Retinal pigment epithelial cell (primary cell): ENCODE results near the gene SGMS1.

Source experiments
- DNase-seq: peaks from one replicate; pipeline ENCODE4 v3.0.0-alpha.2; 2010; ENCODE audit warnings: low read depth
- H3K4me3 ChIP-seq: 2 replicates; pipeline ENCODE4 v1.5.1; 2011; ENCODE audit warnings: mild to moderate bottlenecking, low read length, control low read depth, moderate library complexity
- CTCF ChIP-seq: conservative IDR thresholded peaks from 2 replicates; pipeline ENCODE4 v1.5.1; 2011; ENCODE audit warnings: low read depth, low read length, control low read depth, inconsistent platforms

Gene SGMS1

DNA sequence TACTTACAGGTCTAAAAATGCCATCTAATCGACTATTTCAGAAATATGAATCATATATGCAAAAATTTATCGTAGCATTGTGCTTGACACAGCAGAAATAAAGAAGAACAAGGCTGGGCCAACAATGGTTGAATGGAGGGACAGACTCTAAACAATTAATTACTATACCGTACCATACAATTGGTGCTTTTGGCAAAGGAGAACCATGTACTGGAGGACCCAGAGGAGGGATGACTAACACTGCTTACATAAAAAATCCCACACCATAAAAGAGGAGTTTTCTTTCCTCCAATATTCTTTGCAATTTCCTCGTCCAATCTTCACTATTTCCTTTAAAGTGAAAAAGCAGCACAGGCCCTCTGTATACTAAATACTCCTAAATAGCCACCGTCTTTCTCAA lies 94.1 kb downstream of the SGMS1 start:
- TF ChIP-seq CTCF, result no peak

GRCh38 chr10:50528206-50528605 lies 95.5 kb downstream of the SGMS1 start:
- TF ChIP-seq CTCF, result no peak
- no peak for DNase-seq
- no peak overlapping the region for H3K4me3 ChIP-seq

More for the DNA sequence above, 94.1 kb downstream of the SGMS1 start:
- no peak for DNase-seq
- H3K4me3 ChIP-seq, result no peak overlapping the region

GRCh38 chr10:50527442-50528043 lies 96.2 kb downstream of the SGMS1 start:
- DNase-seq, result no peak
- H3K4me3 ChIP-seq, result no peak overlapping the region
- no peak for TF ChIP-seq CTCF

- no peak for TF ChIP-seq CTCF
- no peak overlapping the region for H3K4me3 ChIP-seq
- DNase-seq, result no peak
Measured at GRCh38 chr10:50526185-50526584, 97.6 kb downstream of the SGMS1 start.

GRCh38 chr10:50523357-50523756 lies 100.4 kb downstream of the SGMS1 start:
- H3K4me3 ChIP-seq, result no peak overlapping the region
- no peak for TF ChIP-seq CTCF
- no peak for DNase-seq

DNA sequence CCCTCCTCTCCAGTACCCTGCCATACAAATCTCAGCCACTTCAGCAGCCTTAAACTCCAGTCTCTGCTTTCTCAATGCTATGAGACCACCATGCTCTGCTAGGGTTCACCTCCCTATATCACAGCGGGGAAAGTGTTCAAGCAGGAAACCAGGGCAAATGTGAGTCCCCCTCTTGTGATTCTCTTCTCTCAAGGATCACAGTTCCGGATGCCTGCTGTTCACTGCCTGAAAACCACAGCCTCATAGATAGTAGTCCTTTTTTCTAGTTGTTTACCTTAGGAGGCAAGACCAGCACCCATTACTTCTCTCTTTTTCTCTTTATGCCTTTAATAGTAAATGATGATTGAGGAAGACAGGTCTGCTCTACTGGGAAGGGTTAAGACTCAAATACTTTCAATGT lies 100.8 kb downstream of the SGMS1 start:
- no peak overlapping the region for H3K4me3 ChIP-seq
- TF ChIP-seq CTCF, result no peak
- DNase-seq, result no peak

DNA sequence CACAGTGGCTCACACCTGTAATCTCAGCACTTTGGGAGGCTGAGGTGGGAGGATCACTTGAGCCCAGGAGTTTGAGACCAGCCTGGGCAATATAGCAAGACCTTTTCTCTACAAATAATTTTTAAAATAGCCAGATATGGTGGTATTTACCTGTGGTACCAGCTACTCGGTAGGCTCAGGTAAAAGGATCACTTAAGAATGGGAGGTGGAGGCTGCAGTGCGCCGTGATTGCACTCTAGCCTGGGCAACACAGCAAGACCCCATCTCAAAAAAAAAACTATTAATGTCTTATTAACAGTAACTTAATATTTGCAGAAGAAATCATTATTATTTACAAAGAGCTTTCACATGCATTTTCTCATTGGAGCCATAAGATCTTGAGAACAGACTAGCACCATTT lies 103.6 kb downstream of the SGMS1 start:
- H3K4me3 ChIP-seq, result no peak overlapping the region
- TF ChIP-seq CTCF, result no peak
- no peak for DNase-seq
